ENCODE results near the gene RPRD1A.

- no peak for TF ChIP-seq CTCF (IDR thresholded peaks at IDR 0.05)
- no peak for TF ChIP-seq EZH2 (IDR thresholded peaks at IDR 0.05)
Observed at GRCh38 chr18:35973650-35974049, 93.7 kb downstream of the RPRD1A start.

Data from neural progenitor cell (in vitro differentiated cells).